Type B pancreatic cell (in vitro differentiated cells): Measurements from ENCODE around the gene GALNS. TPM values are rescaled to one million over a fixed set of nuclear protein-coding genes. Genes with fewer than 3 reads are reported as not detected.

ENCODE experiments used
- DNase-seq: peaks from one replicate; pipeline ENCODE4 v3.0.0; 2021; ENCODE audit warnings: mixed read lengths; ENCODE audit not compliant: unreplicated experiment; ENCODE audit errors: extremely low spot score
- H3K27ac Mint-ChIP-seq: 2 replicates; pipeline ENCODE4 v1.8.0; 2021; ENCODE audit warnings: mild to moderate bottlenecking, mixed read lengths
- H3K27me3 Mint-ChIP-seq: 2 replicates; pipeline ENCODE4 v1.8.0; 2021; ENCODE audit warnings: mixed read lengths
- H3K36me3 Mint-ChIP-seq: 2 replicates; pipeline ENCODE4 v1.8.0; 2021; ENCODE audit warnings: mixed read lengths
- H3K4me1 Mint-ChIP-seq: one replicate; pipeline ENCODE4 v1.8.0; 2021; ENCODE audit warnings: mixed read lengths; ENCODE audit not compliant: unreplicated experiment
- H3K4me3 Mint-ChIP-seq: 2 replicates; pipeline ENCODE4 v1.8.0; 2021; ENCODE audit warnings: mild to moderate bottlenecking, mixed read lengths
- H3K9me3 Mint-ChIP-seq: 2 replicates; pipeline ENCODE4 v1.8.0; 2021; ENCODE audit warnings: mixed read lengths
- total RNA-seq: library from RNA; stranded (reverse); gene quantifications from 2 replicates; pipeline ENCODE4 v1.2.1, GENCODE V29; 2021; ENCODE audit warnings: low replicate concordance
- TF ChIP-seq, protein P1 (sequence below): fragments of 200-600 bp; sonication (generic); conservative IDR thresholded peaks from 2 replicates; pipeline ENCODE4 v1.5.0; 2021; ENCODE audit warnings: antibody characterized with exemption, mild to moderate bottlenecking

Gene GALNS
- total RNA-seq, 1 donor from 2014 or later: 30.2 TPM

DNA sequence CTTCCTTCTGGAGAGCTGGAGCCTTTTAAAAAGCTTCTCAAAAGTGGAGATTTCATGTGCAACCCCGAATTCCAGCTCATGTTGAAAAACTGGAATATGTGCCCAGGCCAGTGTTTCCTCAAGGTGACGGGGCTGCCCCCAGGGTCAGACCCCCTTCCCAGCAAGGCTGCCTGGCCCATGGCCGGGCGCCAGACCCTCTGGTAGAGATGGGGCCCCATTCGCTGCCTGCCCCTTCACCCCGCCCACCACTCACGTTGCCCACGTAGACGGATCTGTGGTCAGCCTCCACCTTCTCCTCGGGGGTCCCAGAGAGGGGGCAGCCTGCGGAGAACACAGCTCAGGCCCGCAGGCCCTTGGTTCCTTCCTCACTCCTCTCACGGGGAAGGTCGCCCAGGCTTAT lies 8.6 kb upstream of the GALNS start:
- no peaks in the 10 kb centered on the region for H3K9me3 Mint-ChIP-seq
- H3K27me3 Mint-ChIP-seq: no peaks in the 10 kb centered on the region
- no peak overlapping the region for H3K4me3 Mint-ChIP-seq
- TF ChIP-seq, protein P1, sequence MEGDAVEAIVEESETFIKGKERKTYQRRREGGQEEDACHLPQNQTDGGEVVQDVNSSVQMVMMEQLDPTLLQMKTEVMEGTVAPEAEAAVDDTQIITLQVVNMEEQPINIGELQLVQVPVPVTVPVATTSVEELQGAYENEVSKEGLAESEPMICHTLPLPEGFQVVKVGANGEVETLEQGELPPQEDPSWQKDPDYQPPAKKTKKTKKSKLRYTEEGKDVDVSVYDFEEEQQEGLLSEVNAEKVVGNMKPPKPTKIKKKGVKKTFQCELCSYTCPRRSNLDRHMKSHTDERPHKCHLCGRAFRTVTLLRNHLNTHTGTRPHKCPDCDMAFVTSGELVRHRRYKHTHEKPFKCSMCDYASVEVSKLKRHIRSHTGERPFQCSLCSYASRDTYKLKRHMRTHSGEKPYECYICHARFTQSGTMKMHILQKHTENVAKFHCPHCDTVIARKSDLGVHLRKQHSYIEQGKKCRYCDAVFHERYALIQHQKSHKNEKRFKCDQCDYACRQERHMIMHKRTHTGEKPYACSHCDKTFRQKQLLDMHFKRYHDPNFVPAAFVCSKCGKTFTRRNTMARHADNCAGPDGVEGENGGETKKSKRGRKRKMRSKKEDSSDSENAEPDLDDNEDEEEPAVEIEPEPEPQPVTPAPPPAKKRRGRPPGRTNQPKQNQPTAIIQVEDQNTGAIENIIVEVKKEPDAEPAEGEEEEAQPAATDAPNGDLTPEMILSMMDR: no peak
- no peak for DNase-seq
- no peak overlapping the region for H3K27ac Mint-ChIP-seq
- H3K4me1 Mint-ChIP-seq: no peaks in the 10 kb centered on the region
- no peaks in the 10 kb centered on the region for H3K36me3 Mint-ChIP-seq

DNA sequence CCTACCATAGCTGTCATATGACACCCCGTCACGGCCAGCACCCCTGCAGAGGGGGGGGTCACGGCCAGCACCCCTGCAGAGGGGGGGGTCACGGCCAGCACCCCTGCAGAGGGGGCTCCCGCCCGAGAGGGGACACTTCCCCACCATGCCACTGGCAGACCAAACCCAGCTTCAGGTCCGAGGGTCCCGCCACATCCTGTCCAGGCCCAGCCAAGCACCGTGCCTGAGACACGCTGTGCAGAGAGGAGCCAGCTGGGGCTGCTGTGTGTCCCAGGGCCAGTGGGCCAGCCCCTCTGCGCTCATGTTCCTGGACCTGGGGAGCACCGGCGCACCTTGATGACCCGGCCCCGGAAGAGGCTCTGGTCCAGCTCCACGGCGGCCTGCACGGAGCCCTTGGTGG lies 7.8 kb upstream of the GALNS start:
- no peaks in the 10 kb centered on the region for H3K27me3 Mint-ChIP-seq
- H3K9me3 Mint-ChIP-seq: no peaks in the 10 kb centered on the region
- no peaks in the 10 kb centered on the region for H3K36me3 Mint-ChIP-seq
- TF ChIP-seq, protein P1: no peak
- DNase-seq: no peak
- H3K27ac Mint-ChIP-seq: no peak overlapping the region
- no peak overlapping the region for H3K4me3 Mint-ChIP-seq
- H3K4me1 Mint-ChIP-seq: no peaks in the 10 kb centered on the region

DNA sequence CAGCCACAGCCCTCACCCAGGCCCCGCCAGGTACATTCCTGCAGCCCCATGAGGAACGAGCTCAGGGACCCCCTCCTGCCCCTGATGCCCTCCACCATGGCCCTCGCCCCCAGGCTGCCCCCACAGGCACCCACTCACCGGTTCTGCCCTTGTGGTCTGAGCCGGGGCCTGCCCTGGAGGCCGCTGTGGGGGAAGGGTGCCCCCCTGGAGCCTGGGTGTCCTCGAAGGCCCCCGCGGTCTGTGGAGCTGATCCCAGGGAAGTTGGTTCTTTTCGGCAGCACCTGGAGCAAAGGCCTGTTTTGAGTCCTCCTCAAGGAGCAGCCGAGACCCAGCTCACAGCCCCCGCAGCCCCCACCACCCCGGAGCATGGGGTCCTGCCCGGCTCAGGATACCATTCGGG lies 7.4 kb upstream of the GALNS start:
- Mint-ChIP-seq H3K27me3 (no peaks in the 10 kb centered on the region), H3K36me3 (no peaks in the 10 kb centered on the region), H3K4me1 (no peaks in the 10 kb centered on the region), H3K27ac (no peak overlapping the region), H3K4me3 (no peak overlapping the region), H3K9me3 (no peaks in the 10 kb centered on the region)
- TF ChIP-seq, protein P1: no peak
- no peak for DNase-seq

DNA sequence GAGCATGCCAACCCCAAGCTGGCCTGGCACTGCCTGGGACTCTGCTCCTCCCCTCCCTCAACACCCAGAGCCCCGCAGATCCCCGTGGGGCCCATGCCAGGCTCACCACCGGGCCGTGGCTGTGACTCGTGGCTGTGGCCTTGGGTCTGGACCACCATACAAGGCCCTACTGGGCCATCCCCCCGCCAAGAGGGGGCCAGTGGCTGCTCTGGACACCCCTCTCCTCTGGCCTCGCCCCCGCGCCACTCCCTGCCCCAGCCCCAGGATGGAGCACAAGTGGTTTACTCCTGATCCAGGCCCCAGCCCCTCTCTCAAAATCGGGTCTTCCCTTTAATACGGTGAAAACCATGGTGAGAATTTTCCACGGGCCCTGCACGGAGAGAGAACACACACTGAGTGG lies 6.7 kb upstream of the GALNS start:
- TF ChIP-seq, protein P1: no peak
- Mint-ChIP-seq H3K27me3 (no peaks in the 10 kb centered on the region), H3K4me1 (peaks cover 3% of the 10 kb centered on the region), H3K4me3 (no peak overlapping the region), H3K27ac (no peak overlapping the region), H3K36me3 (no peaks in the 10 kb centered on the region), H3K9me3 (no peaks in the 10 kb centered on the region)
- DNase-seq: no peak

DNA sequence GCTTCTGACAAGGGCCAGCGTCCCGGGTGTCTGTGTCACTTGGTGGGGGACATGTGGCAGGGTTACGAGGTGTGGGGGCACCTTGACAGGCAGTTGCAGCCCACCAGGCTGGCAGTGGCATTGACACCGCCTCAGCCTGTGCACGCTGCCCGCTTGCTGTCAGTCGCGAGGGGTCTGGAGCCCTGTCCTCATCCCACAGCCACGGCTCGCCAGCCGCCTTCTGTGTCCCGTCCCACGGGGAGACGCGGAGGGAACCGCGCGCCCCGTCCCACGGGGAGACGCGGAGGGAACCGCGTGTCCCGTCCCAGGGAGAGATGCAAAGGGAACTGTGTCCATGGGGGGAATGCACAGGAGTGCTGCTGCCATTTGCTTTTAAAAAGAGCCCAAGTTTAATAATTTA lies 6.2 kb upstream of the GALNS start:
- H3K4me3 Mint-ChIP-seq: no peak overlapping the region
- TF ChIP-seq, protein P1: no peak
- H3K36me3 Mint-ChIP-seq: no peaks in the 10 kb centered on the region
- H3K27ac Mint-ChIP-seq: no peak overlapping the region
- no peaks in the 10 kb centered on the region for H3K9me3 Mint-ChIP-seq
- no peaks in the 10 kb centered on the region for H3K27me3 Mint-ChIP-seq
- H3K4me1 Mint-ChIP-seq: peaks cover 8% of the 10 kb centered on the region
- DNase-seq: no peak

DNA sequence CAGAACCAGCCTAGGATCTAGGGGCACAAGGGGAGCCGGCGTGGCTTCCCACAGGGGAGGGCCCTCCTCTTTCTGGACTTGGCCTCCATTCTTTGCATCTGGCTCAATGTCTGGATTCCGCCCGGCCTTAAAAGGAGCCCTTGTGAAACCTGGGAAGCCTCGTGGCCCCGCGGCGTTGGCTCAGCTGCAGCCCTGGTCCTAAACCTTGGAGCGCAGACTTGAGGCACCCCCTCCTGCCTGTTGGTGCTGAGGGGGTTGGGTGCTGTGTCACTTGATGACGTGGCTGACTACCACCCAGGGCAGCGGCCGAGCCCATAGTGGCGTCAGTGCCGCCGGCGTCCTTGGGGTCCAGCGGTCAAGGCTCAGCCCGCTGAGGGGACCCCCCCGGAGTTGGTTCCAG lies 4.6 kb upstream of the GALNS start:
- H3K36me3 Mint-ChIP-seq: no peaks in the 10 kb centered on the region
- TF ChIP-seq, protein P1: no peak

More for the DNA sequence above, 4.6 kb upstream of the GALNS start:
- peaks cover 10% of the 10 kb centered on the region for H3K4me1 Mint-ChIP-seq
- H3K27me3 Mint-ChIP-seq: no peaks in the 10 kb centered on the region
- H3K4me3 Mint-ChIP-seq: no peak overlapping the region
- no peaks in the 10 kb centered on the region for H3K9me3 Mint-ChIP-seq
- H3K27ac Mint-ChIP-seq: no peak overlapping the region
- DNase-seq: no peak
